ENCODE data around the gene HSDL2.

GRCh38 chr9:112387115-112387514 is 7.2 kb downstream of the HSDL2 start:
- TF ChIP-seq EZH2 (IDR thresholded peaks at IDR 0.05), result no peak
- no peak for TF ChIP-seq FOXP2 (optimal IDR thresholded peaks at IDR 0.05; ENCODE audit: control extremely low read depth, extremely low read length, insufficient read depth)

Measured in SK-N-MC (cell line).